Fibroblast of peridontal ligament (primary cell): ENCODE data around the gene TRAPPC2L.

Experiments
- DNase-seq: peaks from one replicate; pipeline ENCODE4 v3.0.0-alpha.2; 2010; ENCODE audit errors: extremely low read depth

Gene TRAPPC2L

DNA sequence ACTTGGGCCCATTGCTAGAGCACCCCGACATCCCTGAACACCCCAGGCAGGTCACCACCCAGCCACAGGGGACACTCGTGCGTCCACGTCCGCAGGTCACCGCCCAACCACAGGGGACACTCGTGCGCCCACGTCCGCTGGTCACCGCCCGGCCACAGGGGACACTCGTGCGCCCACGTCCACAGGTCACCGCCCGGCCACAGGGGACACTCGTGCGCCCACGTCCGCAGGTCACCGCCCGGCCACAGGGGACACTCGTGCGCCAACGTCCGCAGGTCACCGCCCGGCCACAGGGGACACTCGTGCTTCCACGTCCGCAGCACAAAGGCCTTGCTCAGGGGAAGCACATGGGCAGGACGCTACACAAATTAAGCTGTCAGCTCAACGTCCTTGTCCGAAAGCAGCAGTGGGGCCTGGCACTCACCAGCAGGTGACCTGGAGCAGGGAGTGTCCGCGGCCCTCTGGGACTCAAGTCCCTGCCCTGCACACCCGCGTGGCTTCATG is 17.8 kb upstream of the TRAPPC2L start:
- DNase-seq: no peak

DNA sequence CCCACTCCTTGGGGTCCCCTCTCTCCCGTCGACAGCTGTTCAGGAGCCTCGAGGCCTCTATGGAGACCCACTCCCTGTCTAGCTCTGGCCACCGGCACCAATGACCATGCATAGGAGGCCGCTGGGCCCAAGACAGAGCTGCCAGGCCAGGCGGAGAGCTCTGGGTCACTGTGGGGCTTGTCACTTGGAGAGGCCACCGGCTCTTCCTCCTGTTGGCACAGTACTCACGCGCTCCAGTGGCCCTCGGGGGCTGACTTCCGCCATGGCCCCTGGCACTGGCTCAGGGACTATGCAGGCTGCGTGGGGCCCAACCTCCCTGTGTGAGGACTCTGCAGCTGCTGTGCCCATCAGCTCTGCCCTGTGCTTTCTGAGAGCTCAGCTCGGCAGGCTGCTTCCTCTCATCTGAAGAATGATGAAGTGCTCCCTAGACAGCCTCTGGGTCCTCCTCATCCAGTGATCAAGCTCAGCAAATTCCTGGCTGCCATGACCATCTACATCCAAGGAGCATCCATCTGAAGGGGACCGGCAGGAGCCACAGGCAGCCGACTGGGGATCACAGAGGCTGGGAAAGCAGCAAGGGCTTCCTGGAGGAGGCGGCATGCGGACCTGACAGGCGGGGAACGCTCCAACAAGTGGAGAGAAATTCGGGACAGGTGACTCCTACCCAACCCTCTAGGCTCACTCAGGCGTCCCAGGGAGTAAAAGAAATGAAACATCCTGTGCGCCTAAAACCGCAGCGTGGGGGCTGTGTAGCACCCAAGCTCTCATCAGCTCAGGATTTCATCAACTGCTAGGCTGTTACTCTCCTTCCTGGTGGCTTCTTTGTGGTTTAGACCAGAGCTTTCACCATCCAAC is 17.0 kb upstream of the TRAPPC2L start:
- DNase-seq: no peak

DNA sequence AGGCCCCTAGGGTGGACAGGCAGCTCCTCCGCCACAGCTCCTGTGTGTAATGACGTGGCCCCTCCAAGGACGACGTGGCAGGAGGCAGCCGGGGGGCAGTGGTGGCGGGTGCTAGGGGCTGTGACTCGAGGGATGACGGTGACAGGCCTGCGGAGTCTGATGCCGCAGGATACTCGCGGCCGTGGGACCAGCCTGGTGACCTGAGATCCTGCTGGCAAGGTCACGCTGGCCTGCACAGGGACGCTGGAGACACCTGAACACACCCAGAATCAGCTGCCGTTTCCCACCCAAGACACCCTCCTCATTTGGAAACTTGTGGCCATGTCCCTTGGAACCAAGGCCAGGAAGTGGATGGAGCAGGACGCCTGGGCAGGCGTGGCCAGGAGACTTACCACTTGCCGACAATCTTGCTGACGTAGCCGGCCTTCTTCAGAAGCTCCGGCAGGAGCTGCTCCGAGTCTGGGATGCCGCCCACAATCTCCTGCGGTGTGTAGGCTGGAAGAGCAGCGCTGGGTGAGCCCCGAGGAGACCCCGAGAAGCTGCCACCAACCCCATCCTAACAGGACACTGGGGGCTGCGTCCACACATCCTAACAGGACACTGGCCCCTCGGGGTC is 16.2 kb upstream of the TRAPPC2L start:
- DNase-seq: no peak

DNA sequence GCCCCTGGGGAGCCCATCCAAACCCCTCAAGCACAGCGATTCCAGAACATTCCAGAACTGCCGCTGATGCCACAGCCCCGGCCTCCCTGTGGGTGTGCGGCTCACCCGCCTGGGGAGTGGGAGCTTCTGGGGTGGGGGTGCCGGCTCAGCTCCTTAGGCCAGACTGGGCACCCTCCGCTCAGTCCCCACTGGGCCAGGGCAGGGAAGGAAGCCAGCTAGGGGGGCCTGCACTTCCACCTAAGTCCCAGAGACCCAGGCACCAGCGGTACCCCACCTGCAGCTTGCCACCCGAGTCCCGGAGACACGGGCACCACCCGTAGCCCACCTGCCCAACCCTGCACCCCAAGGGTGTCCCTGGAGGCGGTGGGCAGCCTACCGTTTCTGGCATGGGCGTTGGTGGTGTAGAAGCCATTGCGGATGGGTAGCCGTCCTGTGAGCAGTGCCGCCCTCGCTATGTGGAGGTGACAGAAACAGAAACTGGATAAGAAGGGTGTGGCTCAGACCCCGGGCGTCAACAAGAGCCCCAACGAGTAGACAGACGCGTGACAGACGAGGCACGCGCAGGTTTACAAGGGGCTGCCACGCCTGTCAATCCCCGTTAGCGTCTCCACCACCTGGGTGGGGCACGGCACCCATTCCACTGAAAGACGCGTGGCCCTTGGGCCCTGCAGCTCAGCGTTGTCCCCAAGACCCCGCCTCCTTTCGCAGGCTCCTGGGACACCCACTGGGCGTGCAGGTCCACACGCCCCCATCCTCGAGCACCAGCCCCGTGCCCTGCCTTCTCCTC is 15.2 kb upstream of the TRAPPC2L start:
- DNase-seq: no peak

DNA sequence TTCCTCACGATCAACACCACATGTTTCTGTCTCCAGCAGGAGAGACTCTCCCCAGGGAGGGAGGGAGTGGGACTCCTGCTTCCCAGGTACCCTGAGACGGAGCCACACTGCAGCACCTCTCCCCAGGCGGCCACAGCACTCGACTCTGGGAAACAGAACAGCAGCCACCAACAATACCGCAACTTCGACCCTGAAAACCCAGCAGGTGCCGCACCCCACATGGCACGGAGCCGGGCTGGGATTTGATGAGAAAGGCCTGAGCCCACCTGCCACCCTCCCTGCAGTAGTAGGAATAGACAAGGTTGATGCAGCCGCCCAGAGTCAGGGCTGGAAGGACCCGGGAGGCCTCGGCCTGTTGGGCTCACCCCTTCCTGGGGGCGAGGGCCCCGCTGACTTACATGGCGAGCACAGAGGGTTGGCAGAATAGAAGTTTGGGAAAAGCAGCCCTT is 14.6 kb upstream of the TRAPPC2L start:
- no peak for DNase-seq

DNA sequence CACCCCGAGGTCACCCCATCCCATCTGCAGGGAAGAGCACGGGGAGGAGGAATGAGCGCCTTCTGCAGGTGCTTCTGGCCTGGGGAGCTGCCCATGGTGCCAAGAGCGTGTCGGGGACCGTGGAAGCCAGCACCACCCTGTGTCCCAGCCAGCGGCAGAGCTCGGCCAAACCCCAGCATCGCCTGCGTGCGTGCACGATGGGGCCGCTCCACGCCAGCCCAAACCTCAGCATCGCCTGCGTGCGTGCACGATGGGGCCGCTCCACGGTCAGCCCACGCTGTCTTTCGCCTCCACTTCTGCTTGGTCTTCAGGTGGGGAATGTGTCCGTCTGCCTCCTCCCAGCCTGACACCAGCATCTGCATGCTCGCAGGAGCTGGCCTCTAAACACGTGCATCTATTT is 14.1 kb upstream of the TRAPPC2L start:
- no peak for DNase-seq

DNA sequence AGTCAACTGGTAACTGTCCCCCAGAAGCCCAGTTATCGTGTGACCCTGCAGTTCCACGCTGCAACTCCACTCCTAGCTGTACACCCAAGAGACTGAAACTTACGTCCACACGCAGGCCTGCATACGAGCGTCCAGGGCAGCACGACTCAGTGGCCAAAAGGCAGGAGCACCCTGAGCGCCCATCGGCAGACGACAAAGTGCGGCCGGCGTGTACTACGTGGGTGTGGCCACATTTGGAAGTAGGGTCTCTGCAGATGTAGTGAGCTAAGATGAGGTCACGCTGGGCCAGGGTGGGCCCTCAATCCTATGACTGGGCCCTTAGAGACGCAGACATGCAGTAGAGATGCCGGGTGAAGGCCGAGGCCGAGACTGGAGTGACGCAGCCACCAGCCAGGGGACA is 13.7 kb upstream of the TRAPPC2L start:
- DNase-seq: no peak

DNA sequence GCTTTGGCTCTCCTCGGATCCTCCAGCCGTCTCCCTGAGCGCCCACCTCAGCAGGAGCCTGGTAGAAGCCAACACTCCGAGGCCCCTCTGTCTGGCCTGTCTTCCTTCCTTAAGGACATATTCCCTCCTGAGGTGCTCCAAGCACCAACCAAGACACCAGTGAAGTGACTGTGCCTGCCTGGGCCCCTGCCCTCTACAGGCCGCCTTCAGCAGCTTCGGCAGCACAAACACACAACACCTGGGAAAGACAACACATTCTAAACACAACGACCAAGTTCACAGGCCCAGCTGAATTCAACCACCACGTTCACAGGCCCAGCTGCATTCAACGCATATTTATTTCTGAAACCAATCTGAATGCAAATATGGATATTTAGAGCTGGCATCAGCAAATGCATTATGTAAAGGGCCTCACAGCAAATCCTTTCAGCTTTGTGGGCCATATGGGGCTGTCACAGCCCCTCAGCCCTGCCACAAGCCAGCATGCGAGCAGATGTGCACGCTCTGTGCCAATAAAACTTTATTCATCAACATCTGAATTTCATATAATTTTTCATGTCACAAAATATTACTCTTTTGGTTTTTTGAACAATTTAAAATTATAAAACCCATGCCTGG is 12.4 kb upstream of the TRAPPC2L start:
- no peak for DNase-seq

DNA sequence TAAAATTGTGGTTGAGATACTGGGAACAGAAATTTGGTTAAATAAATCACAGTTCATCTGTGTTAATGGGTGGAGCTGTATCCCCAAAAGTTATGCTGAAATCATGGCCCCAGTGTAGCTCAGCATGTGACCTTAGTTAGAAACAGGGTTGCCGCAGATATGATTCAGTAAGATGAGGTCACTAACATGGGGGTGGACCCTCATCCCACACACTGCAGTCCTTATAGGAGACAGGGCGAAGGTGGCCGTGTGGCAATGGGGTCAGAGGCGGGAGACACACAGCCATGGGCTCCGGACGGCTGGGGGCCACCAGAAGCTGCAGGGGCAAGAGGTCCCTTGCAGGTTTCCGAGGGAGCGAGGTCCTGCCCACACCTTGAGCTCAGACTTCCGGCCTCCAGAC is 10.8 kb upstream of the TRAPPC2L start:
- DNase-seq: peak; percentile 26

DNA sequence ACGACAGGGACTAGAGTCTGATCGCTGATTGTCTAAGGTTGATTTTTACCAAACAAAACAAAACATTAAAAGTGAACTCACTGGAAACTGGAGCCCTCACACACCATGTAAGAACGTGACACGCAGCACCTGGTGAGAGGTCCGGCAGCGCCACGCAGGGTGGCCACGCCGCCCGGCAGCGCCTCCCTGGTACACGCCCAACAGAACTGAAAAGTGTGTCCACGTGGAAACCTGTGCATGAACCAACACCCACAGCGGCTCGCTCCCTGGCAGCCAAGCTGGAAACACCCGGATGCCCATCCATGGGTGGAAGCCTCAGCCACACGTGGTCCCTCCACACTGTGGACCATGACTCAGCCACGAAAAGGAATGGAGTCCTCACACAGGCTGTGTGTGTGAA is 9.3 kb upstream of the TRAPPC2L start:
- no peak for DNase-seq

DNA sequence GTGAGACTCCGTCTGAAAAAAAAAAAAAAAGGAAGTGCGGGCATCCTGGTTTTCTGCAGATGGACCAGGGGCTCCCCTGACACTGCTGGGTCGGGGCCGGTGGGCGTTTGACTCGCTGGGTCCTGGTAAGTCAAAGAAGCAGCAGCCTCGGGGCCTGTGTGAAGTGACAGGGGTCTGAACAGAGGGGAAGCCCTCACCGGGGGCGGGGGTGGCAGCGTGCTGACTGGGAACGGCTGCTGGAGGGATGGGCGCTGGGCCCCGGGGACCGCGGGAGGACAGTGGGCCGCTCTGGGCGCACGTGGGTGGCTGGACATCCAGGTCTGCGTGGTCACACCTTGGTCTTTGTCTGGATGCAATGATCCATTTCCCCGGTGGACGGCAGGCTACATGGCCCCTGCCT is 8.4 kb upstream of the TRAPPC2L start:
- no peak for DNase-seq

DNA sequence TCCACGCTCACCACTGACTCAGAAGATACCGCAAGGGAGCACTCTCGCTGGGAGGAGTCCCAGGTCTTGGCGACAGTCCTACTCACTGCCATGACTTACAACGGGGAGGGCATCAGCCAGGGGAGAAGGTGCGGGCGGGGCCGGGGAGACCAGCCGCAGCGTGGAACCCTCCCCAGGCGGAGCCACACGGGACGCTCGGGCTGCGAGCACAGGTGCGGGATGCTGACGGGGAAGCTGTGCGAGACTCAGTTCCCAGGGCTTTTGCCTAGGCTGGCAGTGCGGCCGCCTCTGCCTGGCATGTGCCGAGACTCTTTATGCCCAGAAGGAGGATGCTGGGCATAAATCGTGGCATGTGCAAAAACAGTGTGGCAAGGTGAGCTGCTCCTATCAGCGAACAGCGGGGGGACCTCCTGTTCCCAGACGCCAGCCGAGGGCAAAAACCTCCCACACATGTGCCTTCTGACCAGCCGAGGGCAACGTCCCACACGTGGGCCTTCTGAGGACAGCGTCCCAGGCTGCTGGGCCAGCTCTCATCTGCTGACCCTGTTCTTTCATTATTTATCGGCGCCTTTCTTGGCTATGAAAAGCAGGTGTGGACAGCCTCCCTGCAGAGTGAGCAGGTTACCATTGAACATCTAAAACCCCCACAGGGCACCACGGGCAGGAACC is 6.3 kb upstream of the TRAPPC2L start:
- DNase-seq: no peak

DNA sequence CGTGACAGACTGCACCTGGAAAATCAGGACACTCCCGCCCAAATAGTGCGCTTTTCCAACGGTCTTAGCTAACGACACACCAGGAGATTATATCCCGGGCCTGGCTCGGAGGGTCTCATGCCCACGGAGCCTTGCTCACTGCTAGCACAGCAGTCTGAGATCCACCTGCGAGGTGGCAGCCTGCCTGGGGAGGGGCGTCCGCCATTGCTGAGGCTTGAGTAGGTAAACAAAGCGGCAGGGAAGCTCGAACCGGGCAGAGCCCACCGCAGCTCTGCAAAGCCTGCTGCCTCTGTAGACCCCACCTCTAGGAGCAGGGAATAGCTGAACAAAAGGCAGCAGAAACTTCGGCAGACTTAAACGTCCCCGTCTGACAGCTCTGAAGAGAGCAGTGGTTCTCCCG is 5.3 kb upstream of the TRAPPC2L start:
- no peak for DNase-seq

DNA sequence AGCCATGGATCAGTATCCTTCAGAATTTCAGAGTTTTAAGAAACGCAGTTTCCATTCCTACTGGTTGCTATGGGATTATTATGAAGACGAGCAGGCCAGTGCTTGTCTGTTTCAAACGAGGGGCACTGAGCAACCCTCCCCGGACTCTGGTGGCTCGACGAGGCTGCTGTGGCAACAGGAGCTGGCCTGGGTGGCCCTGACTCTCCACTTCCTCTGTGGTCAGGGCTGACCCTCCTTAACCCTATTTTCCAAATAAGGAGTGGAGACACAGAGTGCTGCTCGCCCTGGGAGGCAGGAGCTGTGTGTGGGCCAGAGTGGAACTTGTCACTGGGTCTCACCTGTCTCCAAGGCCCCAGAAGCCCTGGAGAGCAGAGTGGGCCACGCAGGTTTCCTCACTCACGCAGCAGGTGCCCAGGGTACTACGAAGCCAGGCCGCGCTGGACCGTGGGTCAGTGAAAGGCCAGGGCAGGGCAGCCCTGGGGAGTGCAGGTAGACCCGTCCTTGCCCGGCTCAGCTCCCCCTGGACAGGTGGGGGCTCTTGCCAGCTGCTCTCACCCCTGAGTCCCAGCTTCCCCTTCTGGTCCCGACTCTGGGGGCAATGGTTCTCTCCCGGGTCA is 3.5 kb upstream of the TRAPPC2L start:
- no peak for DNase-seq

DNA sequence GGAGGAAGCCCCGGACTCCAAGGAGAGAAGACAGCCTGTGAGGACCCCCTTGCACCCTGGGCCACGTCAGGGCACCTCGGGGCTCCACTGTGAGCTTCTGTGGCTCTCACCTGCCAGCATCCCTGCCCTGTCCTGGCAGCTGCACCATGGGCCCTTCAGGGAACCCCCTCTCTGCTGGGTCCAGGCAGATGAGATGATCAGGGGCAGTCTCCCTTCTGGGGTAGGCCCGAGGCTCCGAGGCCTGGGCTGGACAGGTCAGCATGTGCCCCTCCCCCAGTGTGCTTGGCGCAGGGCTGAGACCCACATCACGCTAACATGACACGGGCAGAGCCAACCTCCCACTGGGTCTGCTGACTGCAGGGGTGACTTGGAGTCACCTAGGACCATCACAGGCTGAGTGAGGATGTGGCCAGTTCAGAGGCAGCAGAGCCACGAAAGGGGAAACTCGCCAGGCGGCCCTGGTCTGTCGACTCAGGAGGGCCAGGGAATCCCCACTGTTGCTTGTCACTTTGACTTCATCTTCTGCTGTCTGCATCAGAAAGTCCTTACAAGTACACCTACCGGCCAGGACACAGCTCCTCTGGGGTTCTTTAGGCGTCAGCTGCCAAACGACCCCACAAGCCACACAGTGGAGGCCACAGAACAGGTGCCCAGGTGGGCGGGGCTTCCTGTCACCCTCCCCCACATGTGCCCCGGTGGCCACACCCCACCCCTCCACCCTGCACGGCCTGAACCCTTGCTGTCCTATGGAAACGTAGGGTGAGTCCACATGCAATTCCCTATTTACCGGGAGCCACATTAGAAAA is 2.4 kb upstream of the TRAPPC2L start:
- no peak for DNase-seq

DNA sequence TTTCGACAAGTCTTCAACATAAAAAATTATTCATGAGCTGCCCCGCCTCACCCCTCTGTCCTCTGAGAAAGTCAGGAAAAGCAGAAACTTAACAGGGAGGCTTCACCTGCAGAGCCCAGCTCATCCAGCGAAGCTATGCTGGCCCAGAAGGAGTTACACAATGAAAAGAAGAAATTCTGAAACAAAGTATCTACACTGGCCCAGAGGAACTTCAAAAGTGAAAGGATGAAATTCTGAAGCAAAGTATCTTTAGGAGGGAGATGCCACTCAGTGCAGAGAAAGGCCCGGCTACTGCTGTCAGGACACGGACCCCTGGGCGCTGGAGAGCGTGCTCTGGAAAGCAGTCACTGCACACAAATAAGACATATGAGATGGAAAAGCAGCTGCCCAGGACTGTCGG is 1.8 kb upstream of the TRAPPC2L start:
- no peak for DNase-seq

DNA sequence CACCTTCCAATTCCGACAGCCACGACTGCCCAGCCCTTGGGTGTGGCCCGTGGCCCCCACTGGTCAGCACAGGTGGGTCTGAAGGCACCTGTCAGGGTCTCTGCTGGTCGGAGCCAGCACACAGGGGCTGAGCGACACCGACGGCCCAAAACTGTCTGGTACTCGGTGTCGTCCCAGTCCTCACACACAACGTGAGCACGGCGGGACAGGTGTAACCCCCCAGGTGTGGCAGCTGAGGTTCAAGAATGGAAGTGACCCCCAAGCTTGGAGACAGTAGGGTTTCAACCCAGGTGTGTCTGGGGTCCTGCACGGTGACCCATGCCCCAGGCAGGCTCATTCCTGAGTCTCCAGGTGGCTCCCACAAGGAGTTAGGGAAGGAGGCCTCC is 1.2 kb upstream of the TRAPPC2L start:
- DNase-seq: no peak

DNA sequence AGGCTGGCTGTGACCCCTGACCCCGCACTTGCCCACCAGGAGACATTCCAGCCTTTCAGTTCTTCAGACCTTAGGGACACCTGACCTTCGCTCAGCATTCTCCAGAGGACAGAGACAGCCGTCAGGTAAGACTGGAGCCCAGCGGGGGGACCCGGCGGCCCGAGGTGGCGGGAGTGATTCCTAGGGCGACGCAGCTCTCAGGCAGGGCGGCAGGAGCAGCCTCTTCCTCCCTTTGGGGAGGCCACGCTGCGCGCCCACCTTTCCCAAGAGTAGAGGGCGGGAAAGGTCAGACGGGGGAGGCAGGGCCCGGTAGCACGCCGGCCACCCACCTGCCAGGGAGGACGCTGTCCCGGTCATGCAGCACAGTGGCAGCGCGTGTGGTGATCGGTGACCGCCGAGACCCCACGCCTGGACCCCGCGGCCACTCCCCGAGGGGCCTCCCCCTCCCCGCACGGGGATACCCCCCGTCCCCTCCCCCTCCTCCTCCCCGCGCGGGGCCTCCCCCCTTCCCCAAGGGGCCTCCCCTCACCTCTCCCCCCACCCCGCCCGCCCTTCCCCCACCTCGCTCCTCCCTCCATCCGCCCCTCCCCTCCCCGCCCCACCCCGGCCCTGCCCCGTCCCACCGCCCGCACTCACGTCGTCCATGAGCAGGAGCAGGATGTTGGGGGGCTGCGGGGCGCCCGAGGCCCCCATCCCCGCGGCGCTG is 652 bp upstream of the TRAPPC2L start:
- no peak for DNase-seq

DNA sequence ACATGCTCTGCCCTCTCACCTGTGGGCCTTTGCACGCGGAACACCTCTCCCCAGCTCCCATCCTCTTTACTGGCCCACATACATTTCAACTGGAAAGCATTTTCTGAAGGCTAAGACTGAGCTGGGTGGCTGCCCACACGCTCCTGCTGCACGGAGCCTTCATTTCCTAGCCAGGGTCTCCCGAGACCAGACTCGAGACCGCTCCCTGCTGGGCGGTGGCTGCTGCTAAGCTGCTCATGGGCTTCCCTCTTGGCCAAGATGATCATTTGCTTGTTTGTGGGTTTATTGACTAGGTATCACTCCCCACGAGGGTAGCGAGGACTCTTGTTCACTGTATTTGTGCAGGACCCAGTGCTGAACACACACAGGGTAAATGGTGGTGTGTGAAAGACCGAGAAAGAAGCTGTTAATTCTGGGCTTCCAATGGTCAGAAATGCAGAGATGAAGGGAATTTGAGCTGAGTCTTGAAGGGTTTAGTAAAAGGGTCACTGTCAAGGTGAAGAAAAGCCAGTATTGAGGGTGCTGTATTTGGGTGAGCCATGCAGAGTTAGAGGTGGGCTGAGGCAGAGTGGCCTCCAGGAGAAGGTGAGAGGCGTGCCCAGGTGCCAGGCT is 907 bp downstream of the TRAPPC2L start:
- peak; percentile 72 for DNase-seq
